NCI-H187 treated with DMSO at 0.1 percent for 48 hours (cell line): Measurements from ENCODE around the gene DNAJC15.
"Not testable (repeated sequence)": the region's sequence is repeated elsewhere in the genome, so short reads cannot be mapped to it uniquely, and the experiment has no call there.

ENCODE experiments used
- DNase-seq: peaks from one replicate; lab custom pipeline; 2025; lab: John Stamatoyannopoulos, UW

DNAJC15 gene

DNA sequence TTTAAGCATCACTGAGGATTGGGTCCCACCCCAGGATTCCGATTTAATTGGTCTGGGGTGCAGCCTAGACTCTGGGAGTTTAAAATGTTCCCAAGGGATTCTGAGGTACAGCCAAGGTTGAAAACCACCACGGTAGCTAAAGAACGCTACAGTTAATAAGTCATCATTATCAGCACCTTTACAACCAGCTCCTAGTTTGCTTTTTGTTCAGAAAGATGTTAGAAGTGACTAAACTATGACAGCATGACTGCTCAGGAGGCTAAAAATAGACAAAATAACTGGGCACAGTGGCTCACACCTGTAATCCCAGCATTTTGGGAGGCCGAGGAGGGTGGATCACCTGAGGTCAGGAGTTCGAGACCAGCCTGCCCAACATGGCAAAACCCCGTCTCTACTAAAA lies 19.7 kb upstream of the DNAJC15 start:
- no peak for DNase-seq

DNA sequence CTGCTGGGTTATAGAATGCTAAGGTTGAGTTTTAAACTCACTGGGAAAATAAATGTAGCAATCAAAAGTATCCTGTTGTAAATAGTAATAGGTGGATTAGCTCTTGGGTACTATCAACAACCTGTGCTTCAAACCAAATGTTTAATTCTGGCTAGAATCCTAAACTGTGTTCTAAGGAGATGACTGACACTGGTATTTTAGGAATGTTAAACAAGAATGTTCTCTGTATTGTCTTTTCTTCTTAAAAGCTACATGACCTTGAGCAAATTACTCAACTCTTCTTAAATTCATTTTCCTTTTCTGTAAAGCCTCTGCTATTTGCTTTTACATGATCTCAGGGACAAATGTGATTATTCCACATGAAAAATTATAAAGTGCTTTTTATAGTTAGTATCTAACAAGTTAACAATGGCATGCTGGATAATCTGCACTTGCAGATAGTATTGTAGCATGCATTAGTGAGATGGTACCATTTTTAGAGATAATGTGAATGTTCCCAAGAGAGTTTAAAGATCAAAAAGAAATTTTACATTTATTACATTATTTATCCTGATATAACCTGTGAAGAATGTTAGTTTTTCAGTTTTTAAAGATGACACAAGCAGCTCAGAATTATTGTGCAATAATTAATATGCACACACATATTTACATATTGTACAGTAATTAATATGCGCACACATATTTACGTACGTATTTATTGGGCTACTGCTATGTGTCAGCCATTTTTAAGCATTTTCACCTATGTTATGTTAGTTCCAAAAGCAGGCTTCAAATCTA lies 17.7 kb upstream of the DNAJC15 start:
- DNase-seq, result no peak

DNA sequence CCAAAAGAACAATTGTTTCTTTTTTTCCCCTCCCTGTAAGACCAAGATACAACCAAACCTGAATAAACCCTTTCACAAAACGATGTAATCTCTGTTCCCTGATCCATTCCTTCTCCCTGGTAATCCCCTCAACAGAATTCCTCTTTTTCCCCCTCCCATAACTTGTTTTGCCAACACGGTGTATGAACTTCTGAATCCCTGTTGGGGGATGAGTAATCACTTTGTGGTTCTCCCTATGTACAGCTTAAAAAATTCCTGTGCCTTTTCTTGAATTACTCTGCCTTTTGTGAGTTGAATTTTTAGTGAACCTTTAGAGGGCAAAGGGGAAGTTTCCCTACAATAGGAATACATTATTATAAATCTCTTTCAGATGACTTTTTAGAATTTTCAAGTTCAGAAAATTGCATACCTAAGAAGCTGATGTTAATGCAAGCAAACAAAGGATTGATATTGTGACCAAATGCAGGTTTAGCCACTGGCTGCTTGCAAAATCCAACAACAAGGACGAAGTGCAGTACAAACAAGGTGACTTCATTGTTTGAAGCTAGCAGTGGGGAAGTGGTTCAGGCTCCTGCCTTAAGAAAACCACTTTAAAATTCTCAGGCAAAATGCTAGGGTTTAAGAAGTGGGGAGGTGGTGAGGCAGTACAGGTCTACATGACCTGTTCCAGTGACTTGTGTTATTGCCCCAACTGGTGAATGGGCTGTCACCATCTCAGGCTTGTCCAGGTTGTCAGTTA lies 16.3 kb upstream of the DNAJC15 start:
- no peak for DNase-seq

DNA sequence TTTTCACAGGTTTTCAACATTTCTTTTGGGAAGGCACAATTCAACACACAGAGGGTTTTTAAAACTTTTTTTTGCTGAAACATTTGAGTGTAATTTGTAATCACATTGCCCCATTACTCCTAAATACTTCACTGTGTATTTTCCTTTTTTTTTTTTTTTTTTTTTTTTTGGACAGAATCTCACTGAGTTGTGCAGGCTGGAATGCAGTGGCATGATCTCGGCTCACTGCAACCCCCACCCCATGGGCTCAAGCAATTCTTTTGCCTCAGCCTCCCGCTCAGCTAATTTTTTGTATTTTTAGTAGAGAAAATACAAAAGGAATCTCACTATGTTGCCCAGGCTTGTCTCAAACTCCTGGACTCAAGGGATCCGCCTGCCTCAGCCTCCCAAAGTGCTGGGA lies 14.8 kb upstream of the DNAJC15 start:
- no peak for DNase-seq

DNA sequence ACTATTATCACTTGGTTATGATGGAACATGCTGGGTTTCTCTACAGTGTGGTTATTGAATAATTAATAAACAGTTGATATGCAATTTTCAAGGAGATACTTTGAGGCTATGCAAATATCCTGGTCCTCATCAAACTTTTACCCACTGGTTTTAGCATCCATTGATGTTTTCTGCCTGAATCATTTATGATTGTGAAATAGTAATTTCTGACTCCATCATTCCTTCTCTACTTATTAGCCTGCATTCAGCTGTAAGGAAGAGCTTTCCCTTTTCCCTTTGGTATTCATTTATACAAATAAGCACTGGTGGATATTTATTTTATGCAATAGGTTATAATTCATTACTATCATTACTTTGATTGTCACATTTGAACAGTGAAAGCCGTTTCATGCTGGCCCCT lies 13.9 kb upstream of the DNAJC15 start:
- no peak for DNase-seq

DNA sequence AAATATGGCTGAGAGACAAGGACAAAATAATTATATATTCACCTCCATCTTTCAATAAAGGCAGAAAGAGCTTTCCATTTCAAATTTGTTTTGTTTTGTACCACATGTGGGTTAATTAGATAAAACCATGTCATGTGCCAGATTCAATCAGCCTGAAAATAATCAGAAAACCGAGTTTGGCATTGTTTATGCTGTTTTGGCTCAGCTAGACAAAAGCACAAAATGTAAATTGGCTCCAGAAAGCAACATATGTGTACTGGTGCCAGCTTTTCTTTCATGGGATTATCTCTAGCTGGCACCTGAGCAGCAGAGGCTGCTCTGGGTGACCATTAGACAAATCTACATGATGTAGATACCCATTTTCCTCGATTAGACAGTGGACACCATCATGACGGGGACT lies 9.2 kb upstream of the DNAJC15 start:
- no peak for DNase-seq

DNA sequence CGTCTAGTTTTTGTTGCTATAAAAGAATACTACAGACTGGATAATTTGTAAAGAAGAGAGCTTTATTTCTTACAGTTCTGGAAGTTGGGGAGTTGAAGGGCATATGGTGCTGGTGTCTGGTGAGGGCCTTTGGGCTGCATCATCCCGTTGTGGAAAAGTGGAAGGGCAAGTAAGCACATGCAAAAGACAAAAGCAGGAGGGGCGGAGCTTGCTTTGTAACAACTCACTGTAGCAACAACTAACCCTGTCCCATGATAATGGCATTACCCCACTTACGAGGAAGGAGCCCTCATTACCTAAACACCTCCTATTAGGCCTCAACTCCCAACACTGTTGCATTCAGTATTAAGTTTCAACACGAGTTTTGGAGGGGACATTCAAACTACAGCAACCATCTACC lies 7.2 kb upstream of the DNAJC15 start:
- no peak for DNase-seq

DNA sequence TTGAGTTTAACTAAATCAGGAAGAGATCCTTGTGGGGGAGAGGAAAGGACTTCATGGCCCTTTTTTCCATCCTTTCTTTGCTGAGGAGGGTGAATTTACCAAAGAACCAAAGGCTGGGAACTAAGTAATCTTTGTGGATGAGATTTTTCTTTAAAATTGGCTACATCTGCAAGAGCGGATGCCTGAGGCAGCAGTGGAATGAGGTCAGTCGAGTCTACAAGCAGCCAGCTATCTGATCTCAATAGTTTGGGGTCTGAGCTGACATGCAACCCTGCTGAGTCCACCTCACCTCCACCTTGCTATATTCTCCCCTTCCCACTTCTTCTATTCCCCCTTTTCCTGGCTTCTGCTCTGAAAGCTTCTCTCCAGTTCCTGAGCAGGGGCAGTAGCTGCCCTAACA lies 3.6 kb upstream of the DNAJC15 start:
- no peak for DNase-seq

DNA sequence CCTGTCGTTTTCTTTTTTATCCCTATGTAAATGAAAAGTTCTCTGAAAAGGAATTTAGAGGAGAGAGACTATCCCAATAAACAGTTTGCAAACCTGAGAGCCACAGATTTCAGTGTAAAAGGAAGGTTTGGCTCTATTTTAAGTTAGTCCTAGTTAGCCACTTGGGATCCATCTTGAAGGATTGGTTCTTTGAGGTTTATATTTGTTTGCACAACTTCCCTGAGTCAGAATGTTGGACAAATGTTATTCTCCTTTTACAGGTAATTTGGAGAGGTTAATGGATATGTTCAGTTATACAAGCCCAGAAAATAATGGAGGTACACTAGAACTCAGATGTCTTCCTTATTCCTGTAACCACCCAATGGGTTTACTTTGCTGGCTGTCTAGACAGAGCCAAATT lies 2.6 kb upstream of the DNAJC15 start:
- DNase-seq, result no peak

DNA sequence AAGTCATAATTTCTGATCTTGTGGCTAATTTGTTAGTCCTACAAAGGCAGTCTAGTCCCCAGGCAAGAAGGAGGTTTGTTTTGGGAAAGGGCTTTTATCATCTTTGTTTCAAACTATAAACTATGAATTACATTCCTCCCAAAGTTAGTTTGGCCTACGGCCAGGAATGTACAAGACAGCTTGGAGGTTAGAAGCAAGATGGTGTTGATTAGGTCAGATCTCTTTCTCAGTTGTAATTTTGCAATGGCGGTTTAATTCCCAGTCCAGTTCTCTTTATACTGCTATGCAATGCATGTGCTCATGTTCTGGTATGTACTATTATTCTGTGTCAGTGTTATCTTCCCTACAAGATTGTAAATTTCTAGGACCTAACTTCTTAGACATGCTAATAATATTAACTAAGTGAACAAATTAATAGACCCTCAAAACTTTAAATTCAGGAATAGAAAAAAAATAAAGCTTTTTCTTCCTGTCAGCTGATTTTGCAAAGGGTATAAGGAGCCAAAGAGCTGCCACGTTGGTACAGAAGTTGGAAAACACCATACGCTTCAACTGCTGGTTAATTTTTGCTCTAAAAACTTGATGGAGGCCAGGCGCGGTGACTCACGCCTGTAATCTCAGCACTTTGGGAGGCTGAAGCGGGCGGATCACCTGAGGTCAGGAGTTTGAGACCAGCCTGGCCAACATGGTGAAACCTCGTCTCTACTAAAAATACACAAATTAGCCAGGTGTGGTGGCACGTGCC lies 1.3 kb upstream of the DNAJC15 start:
- DNase-seq, result no peak

DNA sequence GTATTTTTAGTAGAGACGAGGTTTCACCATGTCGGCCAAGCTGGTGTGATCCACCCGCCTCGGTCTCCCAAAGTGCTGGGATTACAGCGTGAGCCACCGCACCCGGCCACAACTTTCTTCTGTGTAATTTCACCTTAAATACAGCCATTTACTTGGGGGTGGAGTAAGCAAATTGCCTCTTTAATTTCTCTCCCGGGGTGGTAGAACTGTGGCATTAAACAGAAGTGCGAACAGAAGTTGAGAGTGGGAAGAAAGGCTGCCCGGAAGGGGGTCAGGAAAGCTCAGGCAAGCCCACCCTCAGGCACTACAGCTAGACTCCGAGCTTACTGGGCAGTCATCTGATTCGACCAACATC lies 475 bp upstream of the DNAJC15 start:
- DNase-seq, result no peak

DNA sequence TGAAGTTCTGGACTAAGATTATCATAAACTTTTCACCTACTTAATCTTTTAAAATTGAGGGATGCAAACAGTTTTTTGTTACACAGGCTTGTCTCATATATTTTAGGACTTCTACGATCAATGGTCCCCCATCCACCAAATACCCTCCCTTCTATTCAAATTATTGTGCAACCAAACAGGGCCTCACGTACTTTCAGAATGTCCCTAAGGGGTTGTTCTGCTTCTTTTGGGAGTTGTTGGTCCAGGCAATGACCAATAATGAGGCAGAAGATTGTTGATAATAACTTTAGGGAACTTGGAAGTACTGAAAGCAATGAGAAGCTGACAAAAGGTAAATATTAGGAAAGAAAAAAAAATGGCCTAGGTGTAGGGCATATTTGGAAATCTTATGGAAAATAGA lies 2.9 kb downstream of the DNAJC15 start:
- DNase-seq, result no peak

DNA sequence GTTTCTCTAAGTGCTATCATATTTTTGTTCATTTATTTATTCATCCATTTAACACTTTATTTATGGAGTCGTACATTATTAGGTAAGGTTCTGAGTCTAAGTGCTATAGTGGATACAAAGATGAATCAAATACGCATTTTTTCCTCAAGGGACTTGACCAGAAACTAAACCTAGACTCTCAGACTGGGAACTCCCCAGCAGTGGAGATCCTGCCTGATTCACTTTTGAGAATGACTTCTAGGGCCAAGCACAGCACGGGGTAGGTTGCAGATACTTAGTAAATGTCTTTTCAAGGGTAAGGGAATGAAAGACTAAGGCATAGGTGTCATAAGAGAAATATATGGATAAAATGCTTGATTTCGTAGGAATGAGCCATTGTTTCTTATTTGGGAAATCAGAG lies 7.2 kb downstream of the DNAJC15 start:
- no peak for DNase-seq

DNA sequence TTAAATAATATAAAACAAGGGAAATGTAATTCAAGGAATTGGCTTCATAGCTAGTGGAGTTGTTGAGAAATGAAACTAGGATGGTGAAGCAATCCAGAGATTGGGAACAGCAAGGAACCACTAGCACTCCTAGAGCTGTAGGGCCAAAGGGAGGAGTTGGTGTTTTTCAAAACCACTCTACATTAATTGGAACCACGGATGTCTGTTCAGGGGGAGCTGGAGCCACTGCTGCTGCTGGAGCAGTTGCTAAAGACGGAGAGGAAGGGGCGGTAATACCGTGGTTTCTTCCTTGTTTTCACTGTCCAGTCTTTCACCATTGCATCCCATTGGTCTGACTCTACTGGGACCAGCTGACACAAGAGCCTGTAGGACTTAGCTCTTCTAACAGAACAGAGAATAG lies 8.5 kb downstream of the DNAJC15 start:
- no peak for DNase-seq

DNA sequence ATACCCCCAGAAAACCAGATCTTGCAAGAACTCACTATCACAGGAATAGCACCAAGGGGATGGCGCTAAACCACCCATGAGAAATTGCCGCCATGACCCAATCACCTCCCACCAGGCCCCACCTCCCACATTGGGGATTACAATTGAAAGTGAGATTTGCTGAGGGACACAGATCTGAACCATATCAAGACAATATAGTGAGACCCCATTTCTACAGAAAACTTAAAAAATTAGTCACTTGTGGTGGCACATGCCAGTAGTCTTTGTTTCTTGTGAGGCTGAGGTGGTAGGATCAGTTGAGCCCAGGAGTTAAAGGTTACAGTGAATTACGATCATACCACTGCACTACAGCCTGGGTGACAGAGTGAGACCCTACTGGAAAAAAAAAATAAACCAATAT lies 9.7 kb downstream of the DNAJC15 start:
- no peak for DNase-seq

DNA sequence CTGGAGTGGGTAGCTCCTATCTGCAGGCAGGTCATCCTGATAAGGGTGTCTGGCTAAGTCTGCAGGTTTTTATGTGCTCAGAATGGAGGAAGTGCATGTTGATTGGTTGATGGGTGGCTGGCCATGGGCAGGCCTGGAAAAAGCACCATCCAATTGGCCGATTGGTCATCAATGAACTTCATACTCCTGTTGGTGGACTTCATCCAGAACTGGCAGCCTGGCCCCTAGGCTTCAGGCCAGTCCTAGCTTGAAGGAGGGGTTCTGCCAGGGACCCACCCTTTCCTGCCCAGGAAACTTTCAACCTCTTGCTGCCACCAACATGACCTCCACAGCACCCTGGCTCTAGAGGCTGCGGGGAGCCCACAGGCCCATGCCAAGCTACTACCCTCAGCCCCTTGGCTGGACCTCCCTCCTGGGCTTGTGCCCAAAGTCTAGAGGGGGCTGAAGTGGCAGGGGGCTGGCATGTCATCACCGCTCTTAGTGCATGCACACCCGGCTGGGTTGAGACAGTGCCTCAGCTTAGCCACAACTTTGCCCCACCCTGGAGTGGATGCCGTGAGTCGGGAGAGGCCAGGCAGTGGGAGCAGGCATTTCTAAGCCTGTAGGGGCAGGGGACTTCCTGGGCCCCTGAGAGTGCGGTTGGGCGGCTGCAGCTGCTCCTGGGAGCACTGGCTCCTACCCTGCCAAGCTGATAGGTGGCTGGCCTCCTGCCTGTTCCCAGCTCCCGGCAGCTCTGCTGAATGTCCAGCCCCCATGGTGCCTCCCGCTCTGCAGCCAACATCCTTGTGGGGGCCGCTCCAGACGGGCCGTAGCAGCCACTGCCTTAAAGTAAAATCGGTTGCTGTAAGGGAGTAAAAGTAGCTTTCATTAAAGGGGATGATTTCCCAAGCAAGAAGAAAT lies 13.2 kb downstream of the DNAJC15 start:
- no peak for DNase-seq

DNA sequence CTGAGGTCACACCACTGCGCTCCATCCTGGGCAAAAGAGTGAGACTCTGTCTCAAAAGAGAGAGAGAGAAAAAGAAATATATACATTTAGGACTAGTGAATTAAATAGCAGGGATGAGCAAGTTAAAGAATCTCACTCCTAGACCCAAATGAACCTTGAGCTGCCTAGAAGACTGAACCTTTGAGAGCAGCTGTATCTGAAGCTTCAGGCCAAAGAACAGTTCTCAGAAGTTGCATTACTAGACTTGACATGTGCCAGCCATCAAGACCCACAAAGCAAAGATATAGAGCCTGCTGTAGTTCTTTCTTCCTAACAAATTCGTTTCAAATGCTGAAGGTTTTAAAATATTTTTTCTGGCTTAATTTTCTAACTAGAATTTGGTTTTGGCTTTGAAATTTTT lies 16.6 kb downstream of the DNAJC15 start:
- no peak for DNase-seq

DNA sequence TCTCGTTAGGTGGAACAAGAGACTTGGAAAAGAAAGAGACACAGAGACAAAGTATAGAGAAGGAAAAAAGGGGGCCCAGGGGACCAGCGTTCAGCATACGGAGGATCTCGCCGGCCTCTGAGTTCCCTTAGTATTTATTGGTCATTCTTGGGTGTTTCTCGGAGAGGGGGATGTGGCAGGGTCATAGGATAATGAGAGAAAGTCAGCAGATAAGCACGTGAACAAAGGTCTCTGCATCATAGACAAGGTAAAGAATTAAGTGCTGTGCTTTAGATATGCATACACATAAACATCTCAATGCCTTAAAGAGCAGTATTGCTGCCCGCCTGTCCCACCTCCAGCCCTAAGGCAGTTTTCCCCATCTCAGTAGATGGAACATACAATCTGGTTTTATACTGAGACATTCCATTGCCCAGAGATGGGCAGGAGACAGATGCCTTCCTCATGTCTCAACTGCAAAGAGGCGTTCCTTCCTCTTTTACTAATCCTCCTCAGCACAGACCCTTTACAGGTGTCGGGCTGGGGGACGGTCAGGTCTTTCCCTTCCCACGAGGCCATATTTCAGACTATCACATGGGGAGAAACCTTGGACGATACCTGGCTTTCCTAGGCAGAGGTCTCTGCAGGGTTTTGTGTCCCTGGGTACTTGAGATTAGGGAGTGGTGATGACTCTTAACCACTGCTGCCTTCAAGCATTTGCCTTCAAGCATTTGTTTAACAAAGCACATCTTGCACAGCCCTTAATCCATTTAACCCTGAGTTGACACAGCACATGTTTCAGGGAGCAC lies 17.4 kb downstream of the DNAJC15 start:
- DNase-seq, result not testable (repeated sequence)

DNA sequence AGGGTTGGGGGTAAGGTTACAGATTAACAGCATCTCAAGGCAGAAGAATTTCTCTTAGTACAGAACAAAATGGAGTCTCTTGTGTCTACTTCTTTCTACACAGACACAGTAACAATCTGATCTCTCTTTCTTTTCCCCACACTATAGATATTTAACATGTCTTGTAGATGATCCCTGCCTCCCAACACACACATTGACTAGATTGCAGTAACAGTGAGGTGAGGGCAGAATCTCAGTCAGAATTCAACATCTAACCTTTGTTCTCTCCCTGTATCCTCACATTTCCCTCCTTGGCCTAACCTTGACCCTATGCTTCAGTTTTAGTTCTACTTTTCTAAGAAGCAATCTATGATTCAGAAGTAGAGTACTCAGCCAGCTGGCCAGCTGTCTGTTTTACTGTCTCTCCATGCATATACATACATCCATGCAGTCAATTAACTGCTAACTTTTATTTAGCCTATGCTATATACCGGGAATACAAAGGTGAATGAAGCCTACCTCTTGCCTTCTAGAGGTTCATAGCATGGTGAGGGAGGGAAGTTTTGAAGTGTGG lies 18.1 kb downstream of the DNAJC15 start:
- DNase-seq, result no peak

DNA sequence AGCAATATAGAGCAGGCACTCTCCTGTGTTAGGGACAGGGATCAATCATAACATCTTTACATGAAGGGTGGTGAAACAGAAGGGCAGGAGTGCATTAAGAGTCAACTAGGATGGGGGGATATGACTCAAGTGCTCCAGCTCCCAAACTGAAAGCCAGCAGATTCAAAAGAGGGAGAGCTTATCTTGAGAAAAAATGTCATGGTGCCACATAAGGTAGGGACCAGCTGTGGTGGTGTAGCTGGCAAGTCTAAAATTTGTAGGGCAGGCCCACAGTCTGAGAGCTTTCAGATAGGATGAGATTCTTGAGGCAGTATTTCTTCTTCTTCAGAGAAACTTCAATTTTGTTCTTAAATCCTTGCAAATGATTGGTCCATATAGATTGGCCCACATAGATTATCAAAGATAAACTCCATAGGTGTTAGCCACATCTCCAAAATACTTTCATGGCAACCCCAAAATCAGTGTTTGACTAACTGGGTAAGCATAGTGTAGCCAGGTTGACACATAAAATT lies 19.1 kb downstream of the DNAJC15 start:
- no peak for DNase-seq
